T-helper 2 cell treated with Interferon-gamma antibody and Interleukin-4, amounts not matched to agents 5 μg/mL and 100 μg/mL, for 36 hours (primary cell): ENCODE data around the gene RNF41.

Source experiments
- DNase-seq: peaks from one replicate; pipeline ENCODE4 v3.0.0; 2021; ENCODE audit warnings: low spot score
- H3K27ac Mint-ChIP-seq: one replicate; pipeline ENCODE4 v1.8.0; 2021; ENCODE audit warnings: mild to moderate bottlenecking, mixed read lengths
- H3K27me3 Mint-ChIP-seq: one replicate; pipeline ENCODE4 v1.8.0; 2021; ENCODE audit warnings: low read depth, mixed read lengths
- H3K36me3 Mint-ChIP-seq: one replicate; pipeline ENCODE4 v1.8.0; 2021; ENCODE audit warnings: low read depth, mixed read lengths
- H3K4me1 Mint-ChIP-seq: one replicate; pipeline ENCODE4 v1.8.0; 2021; ENCODE audit warnings: low read depth, mixed read lengths
- H3K4me3 Mint-ChIP-seq: one replicate; pipeline ENCODE4 v1.8.0; 2022; ENCODE audit warnings: mild to moderate bottlenecking, moderate library complexity, mixed read lengths
- H3K9me3 Mint-ChIP-seq: one replicate; pipeline ENCODE4 v1.8.0; 2021; ENCODE audit warnings: mixed read lengths

The RNF41 gene

DNA sequence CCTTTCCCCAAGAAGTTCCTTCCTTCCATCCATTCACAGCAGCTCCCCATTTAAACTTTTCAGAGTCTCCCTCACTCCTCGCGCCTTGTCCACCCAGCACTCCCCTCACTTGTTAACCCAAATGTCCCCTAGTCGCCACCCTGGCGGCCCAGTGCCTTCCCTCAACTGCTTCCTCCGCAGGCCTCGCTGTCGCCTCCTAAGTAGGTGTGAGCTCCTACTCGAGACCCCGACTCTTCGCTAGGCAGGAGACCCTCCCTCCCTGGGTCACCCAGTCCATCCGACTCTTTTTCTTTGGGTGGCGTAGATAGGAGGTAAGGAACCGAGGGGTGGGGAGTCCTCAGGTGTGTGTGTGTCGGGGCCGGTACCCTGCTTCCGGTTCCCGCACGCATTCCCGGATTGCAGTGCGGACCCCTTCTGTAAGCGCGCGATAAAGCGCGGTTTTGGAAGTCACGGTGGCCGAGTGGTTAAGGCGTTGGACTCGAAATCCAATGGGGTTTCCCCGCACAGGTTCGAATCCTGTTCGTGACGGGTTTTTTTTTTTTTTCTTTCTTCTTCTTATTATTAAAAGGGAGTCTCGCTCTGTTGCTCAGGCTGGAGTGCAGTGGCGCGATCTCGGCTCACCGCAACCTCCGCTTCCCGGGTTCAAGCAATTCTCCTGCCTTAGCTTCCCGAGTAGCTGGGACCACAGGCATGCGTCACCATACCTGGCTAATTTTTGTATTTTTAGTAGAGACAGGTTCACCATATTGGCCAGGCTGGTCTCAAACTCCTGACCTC is 31.6 kb downstream of the RNF41 start:
- peak; percentile 86 for DNase-seq
- Mint-ChIP-seq H3K36me3 (peaks cover 27% of the 10 kb centered on the region), H3K27me3 (no peaks in the 10 kb centered on the region), H3K27ac (peak overlapping the region; percentile 99), H3K4me1 (peaks cover 44% of the 10 kb centered on the region), H3K9me3 (no peaks in the 10 kb centered on the region), H3K4me3 (peak overlapping the region; percentile 95)

DNA sequence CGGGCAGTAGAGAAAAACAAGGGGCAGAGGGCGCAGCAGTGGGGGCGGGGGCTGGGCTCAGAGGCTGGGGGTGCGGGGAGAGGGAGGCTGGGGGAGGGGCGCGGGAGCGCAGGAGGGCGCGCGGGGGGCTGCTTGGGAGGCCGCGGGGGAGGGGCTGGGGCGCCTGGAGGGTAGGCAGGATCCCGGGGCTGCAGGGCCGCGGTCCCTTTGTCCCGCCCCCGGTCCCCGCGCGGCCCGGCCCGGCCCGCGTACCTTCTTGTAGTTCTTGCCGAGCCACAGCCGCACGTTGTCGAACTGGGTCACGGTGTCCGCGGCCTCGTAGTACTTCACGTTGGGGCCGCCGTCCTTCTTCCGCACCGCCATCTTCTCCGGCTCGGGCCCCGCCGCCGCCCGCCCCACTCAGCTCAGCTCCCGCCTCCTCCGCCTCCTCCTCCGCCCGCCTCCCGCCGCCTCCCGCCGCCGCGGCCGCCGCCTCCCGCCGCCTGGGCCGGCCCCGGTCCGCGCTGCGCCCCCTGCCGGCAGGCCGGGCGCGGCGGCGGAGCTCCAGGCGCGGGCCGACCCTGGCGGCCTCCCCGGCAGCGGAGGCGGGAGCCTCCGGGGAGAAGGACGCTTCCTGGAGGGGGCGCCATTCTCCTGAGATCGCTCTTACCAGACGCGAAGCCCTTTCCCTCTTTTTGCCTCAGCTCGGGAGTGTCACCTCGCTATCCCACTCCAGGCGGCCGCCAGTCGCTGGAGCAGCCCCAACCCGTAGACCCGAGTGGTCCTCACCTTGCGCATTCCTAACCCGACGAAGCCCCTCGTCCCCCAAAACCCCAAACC is 32.4 kb downstream of the RNF41 start, which contains the start of gene SMARCC2:
Gene SMARCC2 (minus strand): TSS at position 385 of the 819 bp plus-strand sequence. CDS start 22 bp downstream, at position 363.
- peak within 1 kb of the TSS; percentile 95 for H3K4me3 Mint-ChIP-seq
- peaks cover 44% of the 10 kb centered on the region for H3K4me1 Mint-ChIP-seq
- no peaks in the 10 kb centered on the region for H3K27me3 Mint-ChIP-seq
- peak within 1 kb of the TSS; percentile 99 for H3K27ac Mint-ChIP-seq
- peak; percentile 87 for DNase-seq
- no peaks in the 10 kb centered on the region for H3K9me3 Mint-ChIP-seq
- peaks cover 34% of the 10 kb centered on the region for H3K36me3 Mint-ChIP-seq

DNA sequence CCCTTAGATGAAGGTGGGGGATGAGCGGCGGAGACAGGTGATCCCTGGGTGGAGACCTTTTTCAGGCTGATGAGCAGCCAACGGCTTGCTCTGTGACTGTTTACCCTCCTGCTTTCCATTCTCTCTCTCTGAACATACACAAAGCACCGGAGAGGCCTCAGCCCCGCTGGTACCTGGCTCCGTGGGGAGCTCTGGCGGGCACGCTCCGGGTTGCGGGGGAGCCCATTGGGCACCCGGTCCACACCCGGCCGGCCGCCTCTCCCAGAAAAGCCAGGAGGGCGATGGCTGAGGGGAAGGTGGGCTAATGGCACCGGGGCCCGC is 33.0 kb downstream of the RNF41 start:
- Mint-ChIP-seq H3K4me3 (peak overlapping the region; percentile 91), H3K27ac (peak overlapping the region; percentile 81), H3K27me3 (no peaks in the 10 kb centered on the region), H3K4me1 (peaks cover 44% of the 10 kb centered on the region), H3K36me3 (peaks cover 37% of the 10 kb centered on the region), H3K9me3 (no peaks in the 10 kb centered on the region)
- DNase-seq = peak; percentile 7

DNA sequence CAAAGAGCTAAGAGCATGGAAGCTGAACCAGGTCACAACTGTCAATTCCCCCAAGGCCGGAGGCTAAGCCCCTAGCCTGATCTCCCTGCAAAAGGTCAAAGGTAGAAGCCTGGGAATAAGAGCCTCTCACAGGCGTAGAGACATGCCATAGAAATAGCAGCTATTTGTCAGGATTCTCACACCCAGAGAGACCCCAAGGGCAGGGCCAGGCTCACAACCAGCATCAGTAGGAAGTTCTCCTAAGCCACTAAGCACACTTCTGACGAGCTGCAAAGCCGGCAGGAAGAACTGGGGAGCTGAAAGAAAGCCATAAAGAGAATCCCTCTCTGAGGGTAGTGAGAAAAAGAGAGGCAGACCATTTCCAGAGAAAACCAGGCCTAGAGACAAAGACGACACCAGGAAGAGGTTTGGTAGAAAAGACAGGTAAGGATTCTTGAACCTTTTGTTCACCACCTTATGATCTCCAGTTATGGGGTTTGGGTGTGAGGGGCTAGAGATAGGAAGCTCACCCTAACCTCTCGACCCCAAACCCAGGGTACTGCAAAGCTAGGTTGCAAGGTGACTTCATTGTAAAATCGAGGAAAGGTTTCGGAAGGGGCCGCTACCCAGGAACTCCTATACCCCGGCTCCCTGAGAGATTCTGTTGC is 33.5 kb downstream of the RNF41 start:
- H3K27ac Mint-ChIP-seq = peak overlapping the region; percentile 81
- H3K4me3 Mint-ChIP-seq = peak overlapping the region; percentile 91
- peaks cover 41% of the 10 kb centered on the region for H3K4me1 Mint-ChIP-seq
- H3K36me3 Mint-ChIP-seq = peaks cover 38% of the 10 kb centered on the region
- no peaks in the 10 kb centered on the region for H3K27me3 Mint-ChIP-seq
- DNase-seq = no peak
- no peaks in the 10 kb centered on the region for H3K9me3 Mint-ChIP-seq

DNA sequence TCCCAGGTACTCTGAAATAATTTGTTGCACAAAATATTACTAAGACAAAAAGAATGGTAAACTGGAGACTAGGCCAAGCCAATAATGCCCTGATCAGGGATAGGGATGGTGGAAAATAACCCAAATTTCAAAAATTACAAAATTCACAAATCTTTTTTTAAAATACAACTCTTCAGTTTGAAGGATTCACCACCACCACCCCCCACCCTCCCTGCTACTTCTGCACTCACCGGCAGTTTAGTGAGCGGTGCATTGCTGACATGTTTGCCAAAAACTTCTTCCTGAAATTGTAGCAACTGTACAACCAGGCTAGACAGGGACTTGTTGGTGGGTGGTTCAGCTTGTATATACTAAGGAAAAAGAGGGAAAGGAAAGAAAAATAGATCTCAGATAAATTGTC is 34.8 kb downstream of the RNF41 start:
- peak overlapping the region; percentile 91 for H3K4me3 Mint-ChIP-seq
- H3K27ac Mint-ChIP-seq = no peak overlapping the region
- no peak for DNase-seq
- H3K36me3 Mint-ChIP-seq = peaks cover 45% of the 10 kb centered on the region
- no peaks in the 10 kb centered on the region for H3K9me3 Mint-ChIP-seq
- H3K4me1 Mint-ChIP-seq = peaks cover 32% of the 10 kb centered on the region
- H3K27me3 Mint-ChIP-seq = no peaks in the 10 kb centered on the region

DNA sequence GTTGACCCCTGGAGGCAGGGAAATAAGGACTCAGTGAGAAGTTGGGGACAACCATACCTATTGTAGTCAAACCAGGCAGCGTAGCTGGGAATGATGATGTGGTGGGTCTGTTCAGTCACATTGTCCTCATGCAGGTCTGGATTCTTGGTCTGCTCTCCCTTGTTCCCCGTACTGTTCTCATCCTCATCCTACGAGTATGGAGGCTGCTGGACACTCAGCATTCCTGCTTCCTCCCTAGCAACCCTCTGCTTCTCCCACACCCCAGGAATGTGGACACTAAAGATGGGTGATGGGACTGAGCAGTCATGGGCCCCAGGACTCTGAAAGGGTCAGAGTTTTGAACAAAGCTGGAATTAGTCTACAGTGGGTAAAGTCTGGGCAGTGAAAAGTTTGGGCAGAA is 43.4 kb downstream of the RNF41 start:
- Mint-ChIP-seq H3K4me1 (no peaks in the 10 kb centered on the region), H3K4me3 (no peak overlapping the region), H3K36me3 (peaks cover 66% of the 10 kb centered on the region), H3K27ac (no peak overlapping the region), H3K9me3 (no peaks in the 10 kb centered on the region), H3K27me3 (no peaks in the 10 kb centered on the region)
- DNase-seq = no peak

DNA sequence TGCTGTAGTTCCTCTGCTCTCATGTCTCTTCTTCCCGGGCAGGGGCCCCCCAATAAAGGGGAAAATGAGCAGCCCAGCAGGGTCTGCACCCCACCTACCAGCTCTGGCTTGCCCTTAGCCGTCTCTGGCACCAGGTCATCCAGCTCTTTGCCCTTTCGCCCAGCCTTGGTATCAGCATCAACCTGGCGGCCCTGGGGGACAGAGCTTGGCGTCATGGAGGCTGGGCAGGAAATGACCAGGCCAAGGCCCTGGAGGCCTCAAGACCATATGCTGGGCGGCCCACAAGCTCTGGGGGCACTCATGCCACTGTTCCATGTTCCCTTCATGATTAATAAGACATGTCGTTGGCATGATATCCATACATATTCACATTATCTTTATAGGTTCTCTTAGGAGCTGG is 48.9 kb downstream of the RNF41 start:
- no peak overlapping the region for H3K27ac Mint-ChIP-seq
- peaks cover 61% of the 10 kb centered on the region for H3K36me3 Mint-ChIP-seq

DNA sequence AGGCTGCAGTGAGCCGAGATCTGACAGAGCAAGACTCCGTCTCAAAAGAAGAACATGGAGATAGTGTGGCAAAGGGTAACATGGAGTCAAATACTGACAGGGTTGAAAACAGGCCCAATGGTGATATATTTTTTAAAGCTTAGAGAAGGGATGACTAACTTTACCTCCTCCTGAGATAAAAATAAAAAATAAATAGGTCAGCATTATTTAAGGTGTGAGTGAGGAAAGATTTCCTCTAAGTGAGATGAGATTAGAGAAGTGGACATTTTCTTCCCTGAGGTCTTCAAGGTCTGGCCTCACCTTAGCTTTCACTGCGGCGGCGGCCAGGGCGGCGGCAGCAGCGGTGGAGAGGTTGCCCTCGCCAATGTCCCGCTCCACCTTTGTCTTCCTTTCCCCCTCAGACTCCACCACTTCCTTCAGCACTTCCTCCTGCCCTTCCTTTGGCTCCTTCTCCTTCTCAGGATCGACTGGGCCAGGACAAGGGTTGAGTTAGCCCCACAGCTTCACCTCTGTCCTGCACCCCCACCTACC is 52.4 kb downstream of the RNF41 start:
- Mint-ChIP-seq H3K27me3 (no peaks in the 10 kb centered on the region), H3K27ac (peak overlapping the region; percentile 83)

More for the DNA sequence above, 48.9 kb downstream of the RNF41 start:
- no peaks in the 10 kb centered on the region for H3K27me3 Mint-ChIP-seq
- no peaks in the 10 kb centered on the region for H3K4me1 Mint-ChIP-seq
- no peak for DNase-seq
- no peaks in the 10 kb centered on the region for H3K9me3 Mint-ChIP-seq
- H3K4me3 Mint-ChIP-seq = no peak overlapping the region

DNA sequence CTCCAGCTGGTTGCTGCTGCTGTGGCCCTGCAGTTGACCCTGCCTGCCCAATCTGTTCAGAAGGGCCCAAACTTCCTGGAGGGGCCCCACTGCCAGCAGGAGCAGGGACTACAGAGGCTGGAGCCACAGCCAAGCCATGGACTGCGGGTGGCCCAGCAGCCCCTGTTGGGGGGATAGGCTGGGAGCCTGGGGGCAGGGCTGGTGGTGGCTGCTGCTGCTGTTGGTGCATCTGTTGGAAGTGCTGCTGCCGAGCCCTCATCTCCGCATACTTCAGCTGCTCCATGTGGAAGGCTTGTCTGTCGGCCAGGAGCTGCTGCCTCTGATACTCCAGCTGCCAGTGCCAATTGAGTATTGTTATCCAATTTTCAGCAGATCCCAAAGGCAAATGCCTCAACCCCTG is 56.4 kb downstream of the RNF41 start:
- H3K4me3 Mint-ChIP-seq = no peak overlapping the region
- no peaks in the 10 kb centered on the region for H3K9me3 Mint-ChIP-seq
- DNase-seq = no peak
- H3K4me1 Mint-ChIP-seq = peaks cover 16% of the 10 kb centered on the region
- H3K36me3 Mint-ChIP-seq = peaks cover 70% of the 10 kb centered on the region
- no peak overlapping the region for H3K27ac Mint-ChIP-seq
- no peaks in the 10 kb centered on the region for H3K27me3 Mint-ChIP-seq

More for the DNA sequence above, 52.4 kb downstream of the RNF41 start:
- H3K4me3 Mint-ChIP-seq = no peak overlapping the region
- H3K4me1 Mint-ChIP-seq = peaks cover 3% of the 10 kb centered on the region
- H3K9me3 Mint-ChIP-seq = no peaks in the 10 kb centered on the region
- DNase-seq = no peak
- H3K36me3 Mint-ChIP-seq = peaks cover 59% of the 10 kb centered on the region

DNA sequence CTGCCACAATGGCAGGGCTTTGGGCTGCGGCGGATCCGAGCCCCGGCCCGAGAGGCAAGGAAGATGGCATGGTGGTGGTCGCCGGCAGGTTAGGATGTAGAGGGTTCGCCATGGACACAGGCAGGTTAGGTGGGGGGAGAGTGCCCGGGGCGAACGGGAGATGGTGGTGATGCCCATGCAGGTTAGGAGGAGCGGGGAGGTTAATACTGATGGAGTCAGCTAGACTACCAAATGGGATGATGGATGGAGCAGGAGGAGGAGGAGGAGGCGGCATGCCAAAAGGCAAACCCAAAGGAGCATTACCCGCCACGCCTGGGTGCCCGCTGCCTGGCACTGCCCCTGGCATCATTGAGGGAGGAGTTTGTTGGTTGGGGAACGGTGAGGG is 57.4 kb downstream of the RNF41 start:
- H3K27me3 Mint-ChIP-seq = no peaks in the 10 kb centered on the region
- no peaks in the 10 kb centered on the region for H3K9me3 Mint-ChIP-seq
- H3K4me1 Mint-ChIP-seq = peaks cover 22% of the 10 kb centered on the region
- no peak for DNase-seq
- H3K4me3 Mint-ChIP-seq = no peak overlapping the region
- H3K27ac Mint-ChIP-seq = no peak overlapping the region
- H3K36me3 Mint-ChIP-seq = peaks cover 71% of the 10 kb centered on the region

DNA sequence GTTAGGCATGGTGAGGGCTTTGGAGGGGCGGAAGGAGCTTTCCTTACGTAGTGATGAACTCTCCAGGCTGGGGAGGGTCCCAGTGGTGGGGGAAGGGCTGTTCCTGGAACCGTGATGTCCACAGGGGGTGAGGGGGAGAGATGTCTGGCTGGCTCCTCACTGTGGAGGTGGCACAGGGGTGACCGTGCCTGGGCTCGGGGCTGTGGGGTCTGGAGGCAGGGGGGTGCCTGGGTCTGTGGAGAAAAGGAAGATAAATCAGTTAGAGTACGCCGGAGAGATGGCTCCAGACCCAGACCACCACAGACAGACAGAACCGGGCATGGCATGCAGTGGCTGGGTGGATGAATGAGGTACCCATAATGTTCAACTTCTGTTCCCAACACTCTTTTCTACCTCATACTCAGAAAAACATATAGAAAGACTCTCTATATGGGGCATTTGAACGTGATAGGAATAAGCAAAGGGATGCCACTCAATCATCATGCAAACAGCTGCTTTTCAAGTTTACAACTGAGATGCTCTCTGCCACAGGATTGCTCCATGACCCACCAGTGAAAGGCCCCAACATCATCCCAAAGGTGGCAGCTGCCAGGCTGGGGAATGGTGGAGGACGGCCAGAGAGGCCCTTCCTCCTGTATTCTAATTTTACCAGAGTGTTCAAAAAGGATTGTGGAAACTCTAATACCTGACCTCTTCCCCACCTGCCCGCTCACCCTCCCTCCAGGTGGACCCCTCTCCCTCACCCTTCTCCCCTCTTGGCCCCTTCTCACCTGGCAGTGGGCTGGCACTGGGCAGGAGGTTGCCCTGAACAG is 58.0 kb downstream of the RNF41 start:
- peak overlapping the region; percentile 47 for H3K27ac Mint-ChIP-seq
- peaks cover 74% of the 10 kb centered on the region for H3K36me3 Mint-ChIP-seq
- H3K27me3 Mint-ChIP-seq = no peaks in the 10 kb centered on the region
- peaks cover 22% of the 10 kb centered on the region for H3K4me1 Mint-ChIP-seq
- no peaks in the 10 kb centered on the region for H3K9me3 Mint-ChIP-seq
- H3K4me3 Mint-ChIP-seq = no peak overlapping the region
- no peak for DNase-seq

DNA sequence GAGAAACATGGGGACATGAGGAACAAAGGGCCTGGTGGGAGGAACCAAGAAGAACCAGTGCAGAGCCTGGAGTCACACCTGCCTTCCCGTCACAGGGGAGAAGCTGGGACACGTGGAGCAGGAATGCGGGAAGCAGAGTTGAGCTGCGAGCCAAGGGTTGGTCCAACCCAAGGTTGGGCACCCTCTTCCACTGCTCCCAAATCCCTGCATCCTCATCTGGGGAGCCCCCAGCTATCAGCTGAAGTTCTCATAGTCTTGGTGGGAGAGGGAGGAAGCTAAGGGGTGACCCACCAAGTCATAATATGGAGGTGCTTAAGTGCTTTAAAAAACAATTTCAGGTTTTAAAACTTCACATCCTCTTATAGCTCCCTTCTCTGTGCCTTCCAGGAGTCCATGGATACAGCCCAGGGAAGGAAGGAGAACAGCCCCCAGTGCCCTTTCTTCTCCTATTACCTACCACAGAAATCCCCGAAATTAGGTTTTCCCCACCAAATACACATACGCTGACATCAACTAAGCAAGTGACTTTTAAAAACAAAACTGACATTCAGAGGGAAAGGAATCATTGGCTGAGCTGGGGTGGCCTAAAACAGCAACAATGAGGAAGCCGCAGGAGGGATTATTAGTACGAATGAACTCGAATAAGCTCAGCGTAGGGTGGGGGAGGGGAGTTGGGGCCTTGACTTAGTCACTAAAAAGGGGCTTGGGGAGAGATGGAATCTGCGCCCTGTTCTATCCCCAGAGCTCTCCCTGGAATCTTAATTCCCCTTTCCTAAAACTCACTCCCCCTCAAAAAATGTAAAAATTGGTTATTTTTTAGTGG is 59.0 kb downstream of the RNF41 start:
- no peak overlapping the region for H3K27ac Mint-ChIP-seq
- peaks cover 75% of the 10 kb centered on the region for H3K36me3 Mint-ChIP-seq
- H3K27me3 Mint-ChIP-seq = no peaks in the 10 kb centered on the region
- H3K4me3 Mint-ChIP-seq = no peak overlapping the region
- H3K9me3 Mint-ChIP-seq = no peaks in the 10 kb centered on the region
- DNase-seq = no peak
- H3K4me1 Mint-ChIP-seq = peaks cover 22% of the 10 kb centered on the region
